GM18907 (cell line): Measurements from ENCODE around the gene CDC42EP4.
"Not testable (repeated sequence)": the region's sequence is repeated elsewhere in the genome, so short reads cannot be mapped to it uniquely, and the experiment has no call there.

ENCODE experiments used
- ATAC-seq: cut with Tn5 transposase; IDR thresholded peaks from one replicate; pipeline ENCODE4 v1.9.1; 2021; ENCODE audit warnings: mild to moderate bottlenecking, moderate library complexity; ENCODE audit not compliant: unreplicated experiment

Gene CDC42EP4

DNA sequence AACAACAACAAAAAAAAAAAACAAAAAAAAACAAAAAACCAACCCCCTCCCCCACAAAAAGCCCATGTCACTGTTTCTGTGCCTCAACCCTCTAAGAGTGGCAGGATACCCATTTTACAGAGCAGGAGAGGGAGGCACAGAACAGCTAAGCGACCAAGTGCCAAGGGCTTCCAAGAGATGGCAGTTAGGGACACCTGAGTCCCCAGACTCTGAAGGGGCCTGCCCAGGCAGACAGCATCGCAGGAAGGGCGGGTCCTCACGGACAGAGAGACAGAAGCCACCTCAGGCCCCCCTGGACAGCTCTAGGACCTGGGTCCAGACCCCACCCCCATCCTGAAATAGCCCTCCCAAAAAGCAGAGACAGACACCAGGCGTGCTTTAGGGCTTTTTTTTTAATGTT, 28.6 kb downstream of the CDC42EP4 start:
- ATAC-seq, result no peak

GRCh38 chr17:73282629-73283028, 29.2 kb downstream of the CDC42EP4 start:
- no peak for ATAC-seq

- ATAC-seq, result peak; percentile 93
Observed at GRCh38 chr17:73281928-73282327, 29.9 kb downstream of the CDC42EP4 start.

GRCh38 chr17:73280191-73280590, 31.6 kb downstream of the CDC42EP4 start:
- ATAC-seq, result no peak

GRCh38 chr17:73279704-73280103, 32.1 kb downstream of the CDC42EP4 start:
- ATAC-seq, result no peak

- no peak for ATAC-seq
Observed at GRCh38 chr17:73278465-73279453, 33.0 kb downstream of the CDC42EP4 start.

GRCh38 chr17:73278049-73278464, 33.7 kb downstream of the CDC42EP4 start:
- ATAC-seq, result no peak

GRCh38 chr17:73274490-73274889, 37.3 kb downstream of the CDC42EP4 start:
- ATAC-seq, result no peak

- no peak for ATAC-seq
Observed at GRCh38 chr17:73272906-73273218, 38.9 kb downstream of the CDC42EP4 start.

- ATAC-seq, result peak; percentile 92
Observed at GRCh38 chr17:73271072-73271471, 40.7 kb downstream of the CDC42EP4 start.

GRCh38 chr17:73269791-73270190, 42.0 kb downstream of the CDC42EP4 start:
- ATAC-seq, result no peak

DNA sequence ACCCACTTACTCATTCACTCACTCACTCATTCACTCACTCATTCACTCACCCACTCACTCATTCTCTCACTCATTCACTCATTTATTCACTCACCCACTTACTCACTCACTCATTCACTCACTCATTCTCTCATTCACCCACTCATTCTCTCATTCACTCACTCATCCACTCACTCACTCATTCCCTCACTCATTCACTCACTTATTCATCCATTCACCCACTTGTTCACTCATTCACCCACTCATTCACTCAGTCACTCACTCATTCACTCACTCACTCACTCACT, 42.5 kb downstream of the CDC42EP4 start:
- no peak for ATAC-seq

GRCh38 chr17:73268582-73269328, 43.0 kb downstream of the CDC42EP4 start:
- no peak for ATAC-seq

GRCh38 chr17:73267648-73268537, 43.9 kb downstream of the CDC42EP4 start:
- no peak for ATAC-seq

- ATAC-seq, result no peak
Observed at GRCh38 chr17:73266796-73267195, 45.0 kb downstream of the CDC42EP4 start.

DNA sequence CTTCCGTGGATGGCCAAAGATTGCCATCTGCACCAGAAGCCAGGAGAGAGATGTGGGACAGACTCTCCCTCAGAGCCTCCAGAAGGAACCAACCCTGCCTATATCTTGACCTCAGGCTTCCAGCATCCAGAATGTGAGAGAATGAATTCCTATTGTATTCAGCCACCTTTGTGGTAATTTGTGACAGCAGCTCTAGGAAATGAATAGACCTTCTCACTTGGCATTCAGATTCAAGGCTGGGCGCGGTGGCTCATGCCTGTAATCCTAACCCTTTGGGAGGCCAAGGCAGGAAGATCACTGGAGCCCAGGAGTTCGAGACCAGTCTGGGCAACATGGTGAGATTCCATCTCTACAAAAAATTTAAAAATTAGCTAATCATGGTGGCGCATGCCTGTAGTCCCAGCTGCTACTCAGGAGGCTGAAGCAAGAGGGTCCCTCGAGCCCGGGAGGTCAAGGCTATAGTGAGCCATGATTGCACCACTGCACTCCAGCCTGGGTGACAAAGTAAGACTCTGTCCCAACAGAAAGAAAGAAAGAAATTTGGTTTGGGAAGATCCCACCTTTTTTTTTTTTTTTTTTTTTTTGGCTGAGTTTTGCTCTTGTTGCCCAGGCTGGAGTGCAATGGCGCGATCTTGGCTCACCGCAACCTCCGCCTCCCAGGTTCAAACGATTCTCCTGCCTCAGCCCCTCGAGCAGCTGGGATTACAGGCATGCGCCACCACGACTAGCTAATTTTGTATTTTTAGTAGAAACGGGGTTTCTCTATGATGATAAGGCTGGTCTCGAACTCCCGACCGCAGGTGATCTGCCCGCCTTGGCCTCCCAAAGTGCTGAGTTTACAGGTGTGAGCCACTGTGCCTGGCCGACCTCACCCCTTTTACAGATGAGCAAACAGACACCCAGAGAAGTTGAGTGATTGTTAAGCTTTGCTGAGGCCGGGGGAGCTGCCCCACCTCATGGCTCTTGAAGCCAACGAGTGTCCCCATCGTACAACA, 45.9 kb downstream of the CDC42EP4 start:
- ATAC-seq, result no peak

GRCh38 chr17:73264448-73264847, 47.4 kb downstream of the CDC42EP4 start:
- not testable (repeated sequence) for ATAC-seq

GRCh38 chr17:73262676-73263642, 48.8 kb downstream of the CDC42EP4 start:
- ATAC-seq, result no peak
